Body of pancreas (tissue), 4 donors: ENCODE measurements around the gene DLG1.

Source experiments
- CTCF ChIP-seq, 7 experiments: fragments of 450-650 bp in 4 of 7; fragments of 200-600 bp in 3 of 7; sonication (generic) in 3 of 7; IDR thresholded peaks; one replicate each; pipeline ENCODE4 v1.5.1; 2016 to 2019; ENCODE audit warnings: antibody characterized with exemption in 7 of 7
- POLR2A ChIP-seq, 3 donors: fragments of 450-650 bp; IDR thresholded peaks; one replicate each; pipeline ENCODE4 v1.6.1; 2016; ENCODE audit warnings: antibody characterized with exemption in 3 of 3, mild to moderate bottlenecking in 2 of 3

- TF ChIP-seq POLR2A (IDR thresholded peaks at IDR 0.05) (no peak), CTCF (IDR thresholded peaks at IDR 0.05) (no peak)
Observed at GRCh38 chr3:197011780-197012539, 286.5 kb downstream of the DLG1 start.
